Calu3 (cell line): ENCODE results near the gene LRP2. TPM values are rescaled to one million over a fixed set of nuclear protein-coding genes. Genes with fewer than 3 reads are reported as not detected.

Experiments
- BruUV-seq: library from RNA; stranded (reverse); fragments of 400-500 nt; replicated peaks from 2 replicates; lab custom pipeline; 2021; lab: Mats Ljungman, UMichigan
- CTCF ChIA-PET: fragments of 300-600 bp; sonication (Branson Sonifier 250); formaldehyde crosslinking; loops from one replicate; lab custom pipeline; 2022; ENCODE audit warnings: antibody characterized with exemption; lab: Charles Lee
- DNase-seq: peaks from one replicate; pipeline ENCODE4 v3.0.0; 2022
- H3K27ac Mint-ChIP-seq: one replicate; pipeline ENCODE4 v1.8.0; 2022; ENCODE audit warnings: mixed read lengths; ENCODE audit not compliant: unreplicated experiment
- H3K27me3 Mint-ChIP-seq: one replicate; pipeline ENCODE4 v1.8.0; 2022; ENCODE audit warnings: mixed read lengths; ENCODE audit not compliant: unreplicated experiment
- H3K36me3 Mint-ChIP-seq: one replicate; pipeline ENCODE4 v1.8.0; 2022; ENCODE audit warnings: mild to moderate bottlenecking, moderate library complexity, mixed read lengths; ENCODE audit not compliant: insufficient read depth, unreplicated experiment
- H3K4me1 Mint-ChIP-seq: one replicate; pipeline ENCODE4 v1.8.0; 2022; ENCODE audit warnings: mild to moderate bottlenecking, low read depth, mixed read lengths; ENCODE audit not compliant: unreplicated experiment
- H3K4me3 Mint-ChIP-seq: one replicate; pipeline ENCODE4 v1.8.0; 2022; ENCODE audit warnings: mild to moderate bottlenecking, low read depth, moderate library complexity, mixed read lengths; ENCODE audit not compliant: unreplicated experiment
- H3K9me3 Mint-ChIP-seq: one replicate; pipeline ENCODE4 v1.8.0; 2022; ENCODE audit warnings: low read depth, mixed read lengths; ENCODE audit not compliant: unreplicated experiment
- CTCF ChIP-seq: fragments of 200-600 bp; IDR thresholded peaks from one replicate; pipeline ENCODE4 v1.8.0; 2022; ENCODE audit warnings: antibody characterized with exemption; ENCODE audit not compliant: unreplicated experiment
- intact Hi-C: fragments of 100-400 bp; cut with micrococcal nuclease; formaldehyde crosslinking; loops from one replicate; pipeline ENCODE4 v1.10.0; 2022; ENCODE audit not compliant: unreplicated experiment
- total RNA-seq: library from RNA; stranded (reverse); gene quantifications from 2 replicates; pipeline ENCODE4 v1.2.3, GENCODE V29; 2022

Gene LRP2
- total RNA-seq, 1 experiment from 2014 or later = 0.66 TPM

- Mint-ChIP-seq H3K36me3 (peaks cover 23% of the 10 kb centered on the region), H3K27me3 (peaks cover 93% of the 10 kb centered on the region)
These were observed 1.2 kb downstream of the LRP2 start for GRCh38 chr2:169360984-169361705.

GRCh38 chr2:169358016-169358415, 4.3 kb downstream of the LRP2 start:
- CTCF ChIA-PET = no interaction called here
- Mint-ChIP-seq H3K4me3 (no peak overlapping the region), H3K27ac (no peak overlapping the region), H3K9me3 (no peaks in the 10 kb centered on the region), H3K27me3 (peaks cover 83% of the 10 kb centered on the region), H3K36me3 (peaks cover 13% of the 10 kb centered on the region), H3K4me1 (peaks cover 16% of the 10 kb centered on the region)
- no peak for DNase-seq
- no TSS peak for BruUV-seq
- intact Hi-C loops = no loop called here
- no peak for TF ChIP-seq CTCF

More at GRCh38 chr2:169360984-169361705, 1.2 kb downstream of the LRP2 start:
- no peak for DNase-seq
- CTCF ChIA-PET = no interaction called here
- BruUV-seq = no TSS peak
- intact Hi-C loops = no loop called here
- Mint-ChIP-seq H3K4me3 (peak overlapping the region; percentile 68), H3K9me3 (no peaks in the 10 kb centered on the region), H3K27ac (no peak overlapping the region), H3K4me1 (peaks cover 35% of the 10 kb centered on the region)
- TF ChIP-seq CTCF = no peak

- Mint-ChIP-seq H3K27me3 (peaks cover 46% of the 10 kb centered on the region), H3K4me1 (no peaks in the 10 kb centered on the region), H3K36me3 (no peaks in the 10 kb centered on the region), H3K9me3 (no peaks in the 10 kb centered on the region), H3K27ac (no peak overlapping the region), H3K4me3 (no peak overlapping the region)
- BruUV-seq = no TSS peak
- intact Hi-C loops = no loop called here
- no peak for DNase-seq
- TF ChIP-seq CTCF = no peak
- CTCF ChIA-PET = no interaction called here
These were observed 8.1 kb downstream of the LRP2 start for GRCh38 chr2:169354244-169354643.

- Mint-ChIP-seq H3K27me3 (peaks cover 21% of the 10 kb centered on the region), H3K9me3 (no peaks in the 10 kb centered on the region), H3K4me1 (no peaks in the 10 kb centered on the region), H3K27ac (no peak overlapping the region), H3K4me3 (no peak overlapping the region), H3K36me3 (no peaks in the 10 kb centered on the region)
- intact Hi-C loops = no loop called here
- CTCF ChIA-PET = no interaction called here
- no peak for DNase-seq
- BruUV-seq = no TSS peak
- no peak for TF ChIP-seq CTCF
These were observed 10.6 kb downstream of the LRP2 start for GRCh38 chr2:169351725-169352124.
